Measurements from ENCODE around the gene ST3GAL4. TPM values are rescaled to one million over a fixed set of nuclear protein-coding genes. Genes with fewer than 3 reads are reported as not detected.
A peak's percentile ranks its signal among the peaks of the same experiment; 100 is the strongest.

Gene ST3GAL4
- total RNA-seq, 1 experiment from 2014 or later: 13.1 TPM

- no peak for TF ChIP-seq REST (IDR thresholded peaks at IDR 0.05; ENCODE audit: low read depth)
These were observed 17.0 kb upstream of the ST3GAL4 start (continued) for GRCh38 chr11:126338346-126339055.

GRCh38 chr11:126339073-126339862, 16.2 kb upstream of the ST3GAL4 start:
- Histone ChIP-seq H3K4me2 (ENCODE audit: low read length) (peak overlapping the region; percentile 36; the same call in 1 of the 2 replicates), H3K9me2 (ENCODE audit: insufficient read depth) (no peaks in the 10 kb centered on the region), H3K9me3 (ENCODE audit: control insufficient read depth in 1 of 2, insufficient read depth in 1 of 2, low read depth in 1 of 2, low read length in 2 of 2) (no peaks in the 10 kb centered on the region), H3K9ac (ENCODE audit: low read length) (no peak overlapping the region), H3K36me3 (ENCODE audit: control insufficient read depth in 1 of 2, insufficient read depth in 2 of 2, low read length in 2 of 2) (no peaks in the 10 kb centered on the region), H3K27ac (ENCODE audit: low read depth, low read length) (no peak overlapping the region), H3K4me3 (replicated peaks in 1 of 2; ENCODE audit: low read depth in 1 of 2, low read length in 2 of 2) (no peak overlapping the region), H4K20me1 (ENCODE audit: insufficient read depth) (no peaks in the 10 kb centered on the region), H3K27me3 (ENCODE audit: insufficient read depth, low read length) (no peaks in the 10 kb centered on the region), H2AFZ (ENCODE audit: low read depth, low read length, poor library complexity, severe bottlenecking) (no peak overlapping the region), H3K79me2 (ENCODE audit: insufficient read depth, low read length) (no peaks in the 10 kb centered on the region), H3K4me1 (ENCODE audit: control insufficient read depth in 1 of 2, insufficient read depth in 2 of 2, low read length in 2 of 2) (peaks cover 27 to 35% of the 10 kb centered on the region in 2 experiments)
- DNase-seq (ENCODE audit: low read depth, low spot score): no peak
- BruUV-seq (replicated peaks): no TSS peak
- TF ChIP-seq ELF1 (IDR thresholded peaks at IDR 0.05; ENCODE audit: borderline replicate concordance, low read depth) (no peak), SRF (IDR thresholded peaks at IDR 0.05; ENCODE audit: low read depth) (no peak), ZBTB33 (IDR thresholded peaks at IDR 0.05; ENCODE audit: extremely low read depth, insufficient replicate concordance, low read length) (no peak), ZFX (IDR thresholded peaks at IDR 0.05) (no peak), RAD21 (IDR thresholded peaks at IDR 0.05; ENCODE audit: low read depth) (no peak), FOSL1 (IDR thresholded peaks at IDR 0.05; ENCODE audit: low read depth) (no peak), MAX (IDR thresholded peaks at IDR 0.05) (no peak), YY1 (IDR thresholded peaks at IDR 0.05; ENCODE audit: extremely low read depth, insufficient replicate concordance, low read depth, low read length) (no peak), SIN3A (IDR thresholded peaks at IDR 0.05; ENCODE audit: low read depth) (no peak)
- ChIA-PET RAD21 (ENCODE audit: low non-redundant PET in 1 of 2, low total read pairs in 2 of 2, uncharacterized antibody in 2 of 2, unreplicated experiment in 2 of 2) (no interaction called here), POLR2A (no interaction called here), CTCF (no interaction called here)
- ATAC-seq: no peak
- intact Hi-C loops (cut with micrococcal nuclease): no loop called here

All from HCT116 (cell line).